GM19193 (cell line): ENCODE results near the gene CTNNA2.

Experiments used
- POLR2A ChIP-seq: IDR thresholded peaks from 4 replicates; pipeline ENCODE4 v1.6.1; 2011; ENCODE audit not compliant: insufficient read depth, insufficient read length; ENCODE audit errors: extremely low read depth

Gene CTNNA2

GRCh38 chr2:80530442-80531064 is 1017.7 kb downstream of the CTNNA2 start:
- TF ChIP-seq POLR2A: no peak

- TF ChIP-seq POLR2A: no peak
These were observed 1018.5 kb downstream of the CTNNA2 start for GRCh38 chr2:80531319-80531718.

- TF ChIP-seq POLR2A: no peak
These were observed 1032.8 kb downstream of the CTNNA2 start for GRCh38 chr2:80545420-80546210.

- no peak for TF ChIP-seq POLR2A
These were observed 1033.9 kb downstream of the CTNNA2 start for GRCh38 chr2:80546766-80547165.

- no peak for TF ChIP-seq POLR2A
These were observed 1034.5 kb downstream of the CTNNA2 start for GRCh38 chr2:80547344-80547743.

GRCh38 chr2:80548469-80548868 is 1035.6 kb downstream of the CTNNA2 start:
- TF ChIP-seq POLR2A: no peak

- TF ChIP-seq POLR2A: no peak
These were observed 1037.0 kb downstream of the CTNNA2 start for GRCh38 chr2:80549901-80550300.

GRCh38 chr2:80560326-80560725 is 1047.5 kb downstream of the CTNNA2 start:
- TF ChIP-seq POLR2A: no peak

GRCh38 chr2:80568011-80568410 is 1055.2 kb downstream of the CTNNA2 start:
- no peak for TF ChIP-seq POLR2A

GRCh38 chr2:80573167-80573566 is 1060.3 kb downstream of the CTNNA2 start:
- TF ChIP-seq POLR2A: no peak

- TF ChIP-seq POLR2A: no peak
These were observed 1061.1 kb downstream of the CTNNA2 start for GRCh38 chr2:80573950-80574349.

- no peak for TF ChIP-seq POLR2A
These were observed 1066.9 kb downstream of the CTNNA2 start for GRCh38 chr2:80579756-80580155.

GRCh38 chr2:80591233-80591632 is 1078.4 kb downstream of the CTNNA2 start:
- no peak for TF ChIP-seq POLR2A

GRCh38 chr2:80592106-80592505 is 1079.3 kb downstream of the CTNNA2 start:
- TF ChIP-seq POLR2A: no peak

GRCh38 chr2:80610108-80610507 is 1097.3 kb downstream of the CTNNA2 start:
- no peak for TF ChIP-seq POLR2A

- TF ChIP-seq POLR2A: no peak
These were observed 1108.8 kb downstream of the CTNNA2 start for GRCh38 chr2:80621656-80622055.
